Keratinocyte (primary cell): ENCODE results near the gene LARGE1. TPM values are rescaled to one million over a fixed set of nuclear protein-coding genes. Genes with fewer than 3 reads are reported as not detected.

ENCODE experiments used
- DNase-seq: peaks from one replicate; pipeline ENCODE4 v3.0.0-alpha.2; 2011; ENCODE audit warnings: low read depth, missing footprints, low spot score
- FAIRE-seq: peaks from 2 replicates; lab custom pipeline; 2011; peaks lifted over from hg19 to GRCh38; lab: Jason Lieb, UNC
- H2AFZ ChIP-seq: 2 replicates; pipeline ENCODE4 v1.6.0; 2012; ENCODE audit warnings: low read length, control low read depth, inconsistent platforms; ENCODE audit not compliant: control insufficient read depth
- H3K27ac ChIP-seq: 2 replicates; pipeline ENCODE4 v1.5.1; 2011; ENCODE audit warnings: low read length; ENCODE audit not compliant: control insufficient read depth, insufficient read depth
- H3K27me3 ChIP-seq: 3 replicates; pipeline ENCODE4 v1.6.0; 2011; ENCODE audit warnings: low read length; ENCODE audit not compliant: control insufficient read depth, insufficient read depth; ENCODE audit errors: extremely low read depth
- H3K36me3 ChIP-seq, 2 experiments: 2 replicates in 1 of 2; 3 replicates in 1 of 2; pipeline ENCODE4 v1.5.1; 2011; ENCODE audit warnings: low read length in 2 of 2, mild to moderate bottlenecking in 1 of 2; ENCODE audit not compliant: control insufficient read depth in 2 of 2, insufficient read depth in 2 of 2; ENCODE audit errors: extremely low read depth in 1 of 2
- H3K4me1 ChIP-seq: 3 replicates; pipeline ENCODE4 v1.5.1; 2011; ENCODE audit warnings: low read length; ENCODE audit not compliant: control insufficient read depth, insufficient read depth; ENCODE audit errors: extremely low read depth
- H3K4me2 ChIP-seq: 3 replicates; pipeline ENCODE4 v1.6.0; 2011; ENCODE audit warnings: low read depth, low read length; ENCODE audit not compliant: control insufficient read depth, insufficient read depth; ENCODE audit errors: extremely low read depth
- H3K4me3 ChIP-seq, 3 experiments: fragments of 200-600 bp in 1 of 3; sonication (generic) in 1 of 3; 2 replicates in 2 of 3; 3 replicates in 1 of 3; pipeline ENCODE4 v1.5.1; 2011 to 2016; ENCODE audit warnings: low read length in 3 of 3, mild to moderate bottlenecking in 3 of 3, control low read depth in 2 of 3, inconsistent platforms in 1 of 3, low read depth in 1 of 3, mixed read lengths in 1 of 3, mixed run types in 1 of 3, moderate library complexity in 1 of 3; ENCODE audit not compliant: control insufficient read depth in 2 of 3, insufficient read depth in 2 of 3; ENCODE audit errors: extremely low read depth in 1 of 3
- H3K79me2 ChIP-seq: 2 replicates; pipeline ENCODE4 v1.6.0; 2012; ENCODE audit warnings: low read length; ENCODE audit not compliant: control insufficient read depth, insufficient read depth
- H3K9ac ChIP-seq: 3 replicates; pipeline ENCODE4 v1.6.0; 2011; ENCODE audit warnings: low read length; ENCODE audit not compliant: control insufficient read depth, insufficient read depth; ENCODE audit errors: extremely low read depth
- H3K9me1 ChIP-seq: 3 replicates; pipeline ENCODE4 v1.6.0; 2011; ENCODE audit warnings: low read length; ENCODE audit not compliant: control insufficient read depth, insufficient read depth; ENCODE audit errors: extremely low read depth
- H3K9me3 ChIP-seq: 2 replicates; pipeline ENCODE4 v1.5.1; 2012; ENCODE audit warnings: low read depth, low read length; ENCODE audit not compliant: control insufficient read depth
- H4K20me1 ChIP-seq: 3 replicates; pipeline ENCODE4 v1.6.0; 2011; ENCODE audit warnings: low read length; ENCODE audit not compliant: control insufficient read depth, insufficient read depth; ENCODE audit errors: extremely low read depth
- CTCF ChIP-seq, 3 experiments: IDR thresholded peaks in 1 of 3; conservative IDR thresholded peaks in 1 of 3; optimal IDR thresholded peaks in 1 of 3; 2 replicates in 2 of 3; 3 replicates in 1 of 3; pipeline versions ENCODE3 to v1.5.1; 2011; ENCODE audit warnings: low read length in 3 of 3, mild to moderate bottlenecking in 3 of 3, moderate library complexity in 2 of 3, control low read depth in 1 of 3, inconsistent platforms in 1 of 3; ENCODE audit not compliant: insufficient read depth in 2 of 3; ENCODE audit errors: extremely low read depth in 1 of 3
- EZH2 ChIP-seq: IDR thresholded peaks from one replicate; pipeline ENCODE4 v1.6.1; 2012; ENCODE audit warnings: inconsistent platforms, mild to moderate bottlenecking, low read length, moderate library complexity
- dilution Hi-C: fragments of 300-500 bp; cut with MboI; formaldehyde crosslinking; loops from one replicate; pipeline ENCODE4 v1.7.0; 2020; ENCODE audit warnings: low sequenced_read_pairs; ENCODE audit not compliant: extremely low pct_ligation_motif_present
- polyA plus RNA-seq, 5 experiments: library from polyadenylated mRNA; depleted of rRNA in 3 of 5; stranded (reverse) in 3 of 5; stranded (forward) in 1 of 5; unstranded in 1 of 5; fragments of >200 nt; gene quantifications; 1 replicate in 1 of 5; 2 replicates in 3 of 5; 3 replicates in 1 of 5; pipeline versions ENCODE4 v1.2.1 to v1.2.3, GENCODE V29; 2011 to 2012; ENCODE audit warnings: missing spikeins in 2 of 5, low read depth in 1 of 5, low replicate concordance in 1 of 5

Gene LARGE1
- polyA plus RNA-seq, 1 donor (not counting 4 experiments of a cell fraction or from before 2014, with no cell fraction given): 4.5 TPM

- H4K20me1 ChIP-seq: no peaks in the 10 kb centered on the region
- H3K27me3 ChIP-seq: no peaks in the 10 kb centered on the region
- H3K79me2 ChIP-seq: no peaks in the 10 kb centered on the region
- H3K9me3 ChIP-seq: peaks cover 2% of the 10 kb centered on the region
- no peak overlapping the region for H3K27ac ChIP-seq
- no peaks in the 10 kb centered on the region for H3K36me3 ChIP-seq
- H3K4me3 ChIP-seq: no peak overlapping the region
- no peak overlapping the region for H2AFZ ChIP-seq
- no peaks in the 10 kb centered on the region for H3K9me1 ChIP-seq
- dilution Hi-C loops: no loop called here
- DNase-seq (no peak), FAIRE-seq (no peak)
- no peak overlapping the region for H3K4me2 ChIP-seq
- H3K9ac ChIP-seq: no peak overlapping the region
- TF ChIP-seq CTCF (optimal IDR thresholded peaks at IDR 0.05 in 1 of 3, IDR thresholded peaks at IDR 0.05 in 1 of 3, conservative IDR thresholded peaks at IDR 0.05 in 1 of 3; ENCODE audit: extremely low read depth in 1 of 3, insufficient read depth in 2 of 3, low read length in 3 of 3) (no peak), EZH2 (no peak)
- H3K4me1 ChIP-seq: peaks cover 11% of the 10 kb centered on the region
Measured at GRCh38 chr22:33327348-33327860, 592.9 kb downstream of the LARGE1 start.

GRCh38 chr22:33326540-33327295 lies 593.6 kb downstream of the LARGE1 start:
- TF ChIP-seq CTCF (optimal IDR thresholded peaks at IDR 0.05 in 1 of 3, IDR thresholded peaks at IDR 0.05 in 1 of 3, conservative IDR thresholded peaks at IDR 0.05 in 1 of 3; ENCODE audit: extremely low read depth in 1 of 3, insufficient read depth in 2 of 3, low read length in 3 of 3) (no peak), EZH2 (no peak)
- no peak for FAIRE-seq
- H3K9me3 ChIP-seq: peaks cover 2% of the 10 kb centered on the region
- no peak overlapping the region for H3K9ac ChIP-seq
- no peaks in the 10 kb centered on the region for H3K27me3 ChIP-seq
- no peak overlapping the region for H3K27ac ChIP-seq
- H3K9me1 ChIP-seq: no peaks in the 10 kb centered on the region
- DNase-seq: no peak
- no peaks in the 10 kb centered on the region for H4K20me1 ChIP-seq
- no peak overlapping the region for H3K4me2 ChIP-seq
- H2AFZ ChIP-seq: no peak overlapping the region
- peaks cover 11% of the 10 kb centered on the region for H3K4me1 ChIP-seq
- no peaks in the 10 kb centered on the region for H3K79me2 ChIP-seq
- H3K36me3 ChIP-seq: no peaks in the 10 kb centered on the region
- dilution Hi-C loops: no loop called here
- H3K4me3 ChIP-seq: no peak overlapping the region
